Measurements from ENCODE around the gene ADD2.

ADD2 gene

DNA sequence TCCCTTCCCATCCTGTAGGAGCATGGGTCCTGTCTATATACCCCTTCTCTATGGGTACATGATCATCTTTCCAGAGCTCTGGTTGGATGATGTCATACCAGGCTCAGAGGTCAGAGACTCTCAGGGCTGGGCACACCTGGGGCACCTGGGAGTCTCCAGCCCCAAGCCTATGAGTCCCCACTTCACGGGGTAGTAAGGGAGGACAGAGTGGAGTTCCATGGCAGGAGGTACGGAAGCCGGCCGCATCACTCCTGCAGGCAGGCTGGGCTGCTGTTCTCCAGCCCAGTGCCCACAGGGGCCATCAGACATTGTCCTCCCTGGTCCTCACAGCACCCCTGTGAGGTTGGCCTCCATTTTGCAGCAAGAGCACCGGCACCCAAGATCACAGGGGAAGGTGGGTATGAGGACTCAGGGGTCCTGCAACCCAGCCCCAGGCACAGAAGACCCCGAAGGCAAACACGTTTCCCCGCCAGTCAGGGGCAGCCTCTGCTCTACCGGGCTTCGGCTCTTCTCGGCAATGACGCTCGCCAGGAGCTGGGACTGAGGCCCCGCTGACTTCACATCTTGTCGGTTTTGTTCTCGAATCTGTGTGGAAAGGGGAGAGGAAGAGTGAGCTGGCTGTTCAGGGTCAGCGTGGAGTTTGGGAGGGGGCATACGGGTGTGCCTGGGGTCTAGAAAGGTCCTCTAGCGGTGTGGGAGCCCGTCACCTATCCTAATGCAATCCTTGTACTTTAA lies 91.5 kb downstream of the ADD2 start:
- CTCF ChIA-PET, result interaction anchor here (1.7 kb wide), 1 partner anchor 10 kb away, joined by 5 read pairs; no protein-coding TSS in a partner anchor
- no peak for DNase-seq (ENCODE audit: extremely low spot score)
- TF ChIP-seq, protein P1, sequence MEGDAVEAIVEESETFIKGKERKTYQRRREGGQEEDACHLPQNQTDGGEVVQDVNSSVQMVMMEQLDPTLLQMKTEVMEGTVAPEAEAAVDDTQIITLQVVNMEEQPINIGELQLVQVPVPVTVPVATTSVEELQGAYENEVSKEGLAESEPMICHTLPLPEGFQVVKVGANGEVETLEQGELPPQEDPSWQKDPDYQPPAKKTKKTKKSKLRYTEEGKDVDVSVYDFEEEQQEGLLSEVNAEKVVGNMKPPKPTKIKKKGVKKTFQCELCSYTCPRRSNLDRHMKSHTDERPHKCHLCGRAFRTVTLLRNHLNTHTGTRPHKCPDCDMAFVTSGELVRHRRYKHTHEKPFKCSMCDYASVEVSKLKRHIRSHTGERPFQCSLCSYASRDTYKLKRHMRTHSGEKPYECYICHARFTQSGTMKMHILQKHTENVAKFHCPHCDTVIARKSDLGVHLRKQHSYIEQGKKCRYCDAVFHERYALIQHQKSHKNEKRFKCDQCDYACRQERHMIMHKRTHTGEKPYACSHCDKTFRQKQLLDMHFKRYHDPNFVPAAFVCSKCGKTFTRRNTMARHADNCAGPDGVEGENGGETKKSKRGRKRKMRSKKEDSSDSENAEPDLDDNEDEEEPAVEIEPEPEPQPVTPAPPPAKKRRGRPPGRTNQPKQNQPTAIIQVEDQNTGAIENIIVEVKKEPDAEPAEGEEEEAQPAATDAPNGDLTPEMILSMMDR (IDR thresholded peaks at IDR 0.05; ENCODE audit: control extremely low read depth, extremely low read depth, low read depth, missing control alignments), result no peak
- POLR2A ChIA-PET, result no interaction called here

DNA sequence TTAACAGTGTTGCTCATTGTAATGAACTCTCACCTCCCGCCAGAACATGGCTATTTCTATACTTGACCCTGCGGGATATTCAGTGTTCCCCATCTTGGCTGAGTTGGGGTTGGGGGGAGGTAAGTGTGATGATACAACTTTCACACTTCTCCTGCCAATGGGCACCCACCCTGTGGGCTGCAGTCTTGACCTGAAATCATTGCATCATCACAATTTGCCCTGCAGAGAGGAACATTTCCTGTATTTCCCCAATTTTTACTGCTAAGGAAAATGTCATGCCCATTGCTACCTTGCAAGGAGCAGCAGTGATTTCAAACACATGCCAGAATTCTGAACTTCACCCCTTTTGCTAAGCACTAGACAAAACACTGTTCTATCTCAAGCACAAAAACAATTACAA lies 92.1 kb downstream of the ADD2 start:
- DNase-seq (ENCODE audit: extremely low spot score), result no peak
- ChIA-PET POLR2A (no interaction called here), CTCF (no interaction called here)
- TF ChIP-seq, protein P1 (IDR thresholded peaks at IDR 0.05; ENCODE audit: control extremely low read depth, extremely low read depth, low read depth, missing control alignments), result no peak

DNA sequence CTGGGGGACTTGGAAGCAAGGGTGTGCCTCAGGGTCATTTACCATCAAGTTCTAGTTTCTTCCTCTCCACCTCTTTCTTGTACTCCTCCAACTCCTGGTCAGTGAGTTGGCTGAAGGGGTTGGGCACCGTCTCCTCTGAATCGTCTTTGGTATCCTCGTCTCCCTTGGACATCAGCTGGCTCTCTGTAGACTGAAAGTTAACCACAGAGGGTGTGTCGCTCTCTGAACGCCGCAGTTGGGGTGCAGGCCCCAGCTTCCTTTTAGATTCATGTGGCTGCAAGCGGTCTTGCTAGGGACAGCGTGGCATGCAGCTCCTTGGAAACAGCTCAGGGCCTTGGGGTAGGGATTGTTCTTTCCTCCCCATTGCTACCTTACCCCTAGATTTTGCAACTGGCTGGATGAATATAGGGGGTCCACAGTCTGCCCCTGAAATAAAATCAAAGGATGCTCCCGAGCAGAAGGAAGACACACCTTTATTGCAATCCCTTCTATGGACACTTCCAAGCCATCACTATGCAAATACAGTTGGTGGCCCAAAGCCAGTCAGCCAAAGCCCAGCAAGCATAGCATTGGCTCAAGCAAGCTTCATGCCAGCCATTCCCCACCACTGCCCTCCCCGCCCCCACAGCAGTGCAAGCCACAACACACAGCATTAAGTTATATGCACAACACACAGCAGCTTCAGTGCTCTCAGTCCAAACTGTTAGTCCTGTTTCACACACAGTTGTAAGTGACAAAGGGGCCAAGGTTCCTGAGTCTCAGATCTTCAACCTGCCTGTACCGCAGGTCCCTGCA lies 93.2 kb downstream of the ADD2 start:
- TF ChIP-seq, protein P1 (IDR thresholded peaks at IDR 0.05; ENCODE audit: control extremely low read depth, extremely low read depth, low read depth, missing control alignments), result no peak
- DNase-seq (ENCODE audit: extremely low spot score), result no peak
- ChIA-PET POLR2A (no interaction called here), CTCF (interaction anchor here (0.9 to 1.6 kb wide), 2 partner anchors 15 to 17 kb away, joined by 3 read pairs; no protein-coding TSS in a partner anchor)

DNA sequence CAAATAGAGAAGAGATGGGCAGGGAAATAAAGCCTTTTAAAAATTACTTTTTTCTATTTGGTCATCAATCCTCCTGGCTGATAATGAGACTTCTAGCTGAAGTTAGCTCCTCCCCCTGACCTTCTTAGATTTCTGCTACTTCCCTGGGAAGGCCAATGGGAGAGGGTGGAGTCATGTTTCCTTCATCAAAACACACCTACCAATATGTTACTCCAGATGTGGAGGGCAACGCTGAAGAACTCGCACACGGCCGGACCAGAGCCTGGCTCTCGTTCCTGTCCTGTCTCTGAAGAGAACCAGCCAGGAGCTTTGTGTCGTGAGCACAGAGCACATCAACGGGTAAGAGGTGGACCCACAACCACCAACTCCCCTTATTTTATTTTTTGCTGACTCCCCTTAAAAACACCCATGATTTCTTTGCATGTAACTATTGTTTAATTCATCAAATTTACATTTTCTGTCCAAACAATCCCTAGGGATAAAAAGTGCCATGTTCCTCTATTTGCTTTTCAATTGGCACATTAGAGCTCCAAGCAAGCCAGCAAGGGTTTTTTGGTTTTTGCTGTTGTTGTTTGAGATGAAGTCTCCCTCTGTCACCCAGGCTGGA lies 94.9 kb downstream of the ADD2 start:
- TF ChIP-seq, protein P1 (IDR thresholded peaks at IDR 0.05; ENCODE audit: control extremely low read depth, extremely low read depth, low read depth, missing control alignments), result no peak
- ChIA-PET POLR2A (no interaction called here), CTCF (interaction anchor here (1.1 to 1.6 kb wide), 4 partner anchors 10 to 38 kb away, joined by 3 to 6 read pairs (median 5); no protein-coding TSS in a partner anchor)
- no peak for DNase-seq (ENCODE audit: extremely low spot score)

DNA sequence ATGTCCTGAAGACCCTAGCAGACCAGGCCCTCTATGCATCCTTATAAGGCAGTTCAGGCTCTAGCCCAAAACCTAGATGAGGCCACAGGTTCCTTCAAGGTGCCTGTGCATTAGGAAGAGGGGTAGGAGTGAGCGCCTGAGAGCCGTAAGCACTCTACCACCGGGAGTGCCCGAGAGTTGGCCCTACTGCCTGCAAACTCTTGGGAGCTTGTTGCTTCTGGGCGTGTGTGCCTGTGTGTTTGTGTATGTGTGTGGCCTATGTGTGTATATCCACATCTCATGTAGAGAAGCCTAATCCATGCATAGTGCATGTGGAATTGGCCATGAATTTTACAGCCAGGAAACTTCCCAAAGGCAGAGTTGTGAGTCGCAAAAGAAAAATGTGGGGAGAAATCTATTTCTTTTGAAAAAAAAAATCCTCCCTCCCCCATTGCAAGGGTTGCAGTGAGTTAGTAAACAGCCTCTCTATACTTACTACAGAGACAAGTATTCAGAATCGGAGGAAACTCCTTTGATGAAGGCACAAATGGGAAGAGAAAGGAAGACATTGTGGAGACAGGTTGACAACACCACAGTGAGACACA lies 96.8 kb downstream of the ADD2 start:
- DNase-seq (ENCODE audit: extremely low spot score), result no peak
- TF ChIP-seq, protein P1 (IDR thresholded peaks at IDR 0.05; ENCODE audit: control extremely low read depth, extremely low read depth, low read depth, missing control alignments), result no peak
- ChIA-PET POLR2A (no interaction called here), CTCF (interaction anchor here (1.4 to 1.7 kb wide), 2 partner anchors 9 to 24 kb away, joined by 3 to 4 read pairs; no protein-coding TSS in a partner anchor)

DNA sequence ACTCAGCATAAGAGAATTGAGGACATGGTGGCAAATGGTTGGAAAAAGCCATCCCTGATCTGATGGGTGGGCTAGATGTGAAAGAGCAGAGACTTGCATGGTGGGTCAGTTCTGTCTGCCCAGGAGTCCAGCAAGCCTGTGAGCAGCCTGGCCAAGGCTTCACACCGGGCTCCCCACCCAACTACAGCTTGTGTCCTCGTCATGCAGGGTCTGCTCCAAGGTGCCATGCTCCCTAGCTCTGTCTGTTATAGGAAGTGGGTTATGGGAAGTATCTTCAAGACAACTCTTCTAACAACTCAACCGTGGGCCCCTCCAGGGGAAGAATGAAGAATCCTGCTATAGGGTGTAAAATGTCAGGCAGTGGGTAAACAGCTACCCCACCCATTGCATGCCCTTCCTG lies 97.4 kb downstream of the ADD2 start:
- POLR2A ChIA-PET, result no interaction called here
- no peak for DNase-seq (ENCODE audit: extremely low spot score)
- CTCF ChIA-PET, result interaction anchor here (1.4 to 3.0 kb wide), 4 partner anchors 10 to 25 kb away, joined by 3 to 13 read pairs (median 4); no protein-coding TSS in a partner anchor
- TF ChIP-seq, protein P1 (IDR thresholded peaks at IDR 0.05; ENCODE audit: control extremely low read depth, extremely low read depth, low read depth, missing control alignments), result no peak

All from GM10248 (cell line).